Activated CD4-positive, CD25-positive, alpha-beta regulatory T cell (primary cell): ENCODE results near the gene NPAS2.

Experiments used
- DNase-seq, 4 experiments: peaks; one replicate each; lab custom pipeline; 2025; lab: John Stamatoyannopoulos, UW

NPAS2 gene

DNA sequence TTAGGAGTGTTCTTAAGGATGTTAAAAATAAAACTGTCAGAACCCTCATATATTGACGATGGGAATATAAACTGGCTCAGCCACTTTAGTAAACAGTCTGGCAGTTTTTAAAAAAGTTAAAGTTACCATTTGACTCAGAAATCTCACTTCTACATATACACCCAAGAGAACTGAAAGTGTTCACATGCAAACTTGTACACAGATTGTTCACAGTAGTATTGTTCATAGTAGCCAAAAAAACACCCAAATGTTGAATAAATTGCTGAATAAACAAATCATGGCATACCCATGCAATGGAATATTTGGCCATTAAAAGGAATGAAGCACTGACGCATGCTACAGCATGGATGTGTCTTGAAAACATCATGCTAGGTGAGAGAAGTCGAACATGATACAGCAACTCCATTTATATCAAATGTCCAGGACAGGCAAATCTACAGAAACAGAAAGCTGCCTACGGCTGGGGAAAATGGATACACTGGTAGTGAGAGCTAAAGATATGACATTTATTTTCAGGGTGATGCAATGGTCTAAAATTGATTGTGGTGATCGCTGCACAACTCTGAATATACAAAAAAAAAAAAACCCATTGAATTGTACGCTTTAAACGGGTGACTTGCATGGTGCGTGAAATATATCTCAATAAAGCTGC lies 192.2 kb downstream of the NPAS2 start:
- DNase-seq, result no peak

DNA sequence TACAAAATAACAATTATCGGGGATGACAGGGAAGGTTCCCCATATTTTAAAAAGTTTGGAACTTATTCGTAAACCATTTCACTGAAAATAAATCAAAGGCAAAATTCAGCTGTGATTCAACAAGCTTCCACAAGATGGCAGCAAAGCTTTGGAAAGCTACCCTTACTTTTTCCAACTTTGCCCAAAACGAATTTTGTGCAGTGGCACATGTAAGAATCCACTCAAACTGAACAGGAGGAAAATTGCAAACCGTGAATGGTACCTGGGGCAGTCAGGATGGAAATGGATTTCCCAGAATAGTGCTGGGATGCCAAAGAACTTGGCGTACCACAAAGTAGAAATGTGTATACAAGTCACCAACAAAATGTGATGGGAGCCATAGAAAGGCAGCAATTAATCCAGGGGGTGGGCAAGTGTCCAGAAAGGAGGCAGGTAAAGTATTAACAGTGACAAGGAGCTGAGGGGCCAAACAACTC lies 192.8 kb downstream of the NPAS2 start:
- DNase-seq, result no peak

DNA sequence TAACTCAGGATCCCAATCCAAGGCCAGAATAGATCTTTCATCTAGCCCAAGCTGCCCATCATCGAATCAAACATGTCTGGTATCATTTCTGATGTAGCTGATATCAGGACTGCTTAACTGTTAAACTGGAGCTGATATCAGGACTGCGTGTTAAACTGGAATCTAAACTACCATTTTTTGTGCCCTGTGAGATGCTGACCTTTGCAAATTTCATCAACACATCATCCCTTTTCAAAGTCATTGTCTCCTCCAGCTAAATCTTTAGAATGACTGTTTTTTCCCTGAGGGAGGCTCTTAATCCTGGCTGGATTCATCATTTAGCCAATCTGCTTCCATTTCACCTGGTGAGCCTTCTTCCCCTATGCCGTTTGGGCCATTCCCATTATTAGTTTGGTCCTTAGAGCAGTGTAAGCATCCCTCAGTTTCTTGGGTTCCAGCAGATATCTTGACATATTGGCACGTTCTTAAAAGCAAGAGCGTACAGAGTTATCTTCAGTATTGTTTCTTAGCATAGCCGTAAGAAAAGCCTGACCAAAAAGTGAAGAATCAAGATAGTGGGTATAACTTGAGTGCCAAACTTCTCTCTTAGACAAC lies 194.4 kb downstream of the NPAS2 start:
- DNase-seq, result no peak

DNA sequence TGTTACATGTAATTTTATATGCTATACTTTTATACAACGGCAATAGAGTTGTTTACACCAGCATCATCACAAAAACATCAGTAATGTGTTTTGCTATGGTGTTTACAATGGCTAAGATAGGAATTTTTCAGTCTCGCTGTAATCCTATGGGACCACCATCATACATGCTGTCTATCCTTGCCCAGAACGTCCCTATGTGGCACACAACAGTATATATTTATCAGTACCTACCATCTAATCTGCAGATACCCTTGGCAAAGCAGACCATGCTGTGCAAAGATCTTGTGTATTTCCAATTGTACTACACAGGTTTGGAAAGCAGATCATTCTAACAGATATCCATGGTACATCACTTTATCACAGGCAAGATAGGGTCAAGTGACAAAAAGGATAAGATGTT lies 197.4 kb downstream of the NPAS2 start:
- no peak for DNase-seq

DNA sequence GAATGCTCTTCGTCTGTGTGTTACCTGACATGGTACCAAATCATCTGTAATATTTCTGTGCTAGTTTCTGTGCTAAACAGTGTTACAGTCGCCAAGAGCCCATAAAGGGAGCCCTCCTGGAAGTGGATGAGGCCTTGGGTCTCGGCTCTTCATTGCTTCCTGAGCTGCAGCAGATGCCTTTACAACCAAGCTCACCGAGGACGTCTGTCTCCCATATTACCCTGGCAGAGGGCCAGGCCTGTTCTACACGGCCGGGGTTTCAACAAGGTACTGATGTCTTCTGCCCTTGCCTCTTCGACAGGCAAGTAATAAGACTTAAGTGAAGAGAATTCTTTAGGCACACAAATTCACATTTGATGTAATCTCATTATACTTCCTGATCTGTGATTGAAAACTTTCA lies 199.0 kb downstream of the NPAS2 start:
- no peak for DNase-seq

DNA sequence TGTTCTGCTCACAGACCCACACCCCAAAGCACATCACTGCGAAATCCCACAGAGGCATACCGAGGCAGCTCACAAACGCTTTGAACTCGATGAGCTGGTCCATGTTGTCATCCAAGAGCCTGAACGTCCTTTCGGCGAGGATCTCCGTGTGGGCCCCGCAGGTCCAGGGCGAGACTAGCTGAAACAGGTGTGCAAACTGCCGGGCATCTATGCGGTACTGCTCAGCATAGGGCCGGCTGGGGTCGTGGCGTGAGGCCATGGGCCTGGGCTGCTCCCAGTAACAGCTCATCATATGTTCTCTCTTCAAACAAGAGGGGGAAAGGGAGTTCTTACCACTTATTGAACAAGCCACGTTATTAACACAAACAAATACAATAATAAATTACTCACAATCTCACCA lies 202.3 kb downstream of the NPAS2 start:
- DNase-seq, result no peak

DNA sequence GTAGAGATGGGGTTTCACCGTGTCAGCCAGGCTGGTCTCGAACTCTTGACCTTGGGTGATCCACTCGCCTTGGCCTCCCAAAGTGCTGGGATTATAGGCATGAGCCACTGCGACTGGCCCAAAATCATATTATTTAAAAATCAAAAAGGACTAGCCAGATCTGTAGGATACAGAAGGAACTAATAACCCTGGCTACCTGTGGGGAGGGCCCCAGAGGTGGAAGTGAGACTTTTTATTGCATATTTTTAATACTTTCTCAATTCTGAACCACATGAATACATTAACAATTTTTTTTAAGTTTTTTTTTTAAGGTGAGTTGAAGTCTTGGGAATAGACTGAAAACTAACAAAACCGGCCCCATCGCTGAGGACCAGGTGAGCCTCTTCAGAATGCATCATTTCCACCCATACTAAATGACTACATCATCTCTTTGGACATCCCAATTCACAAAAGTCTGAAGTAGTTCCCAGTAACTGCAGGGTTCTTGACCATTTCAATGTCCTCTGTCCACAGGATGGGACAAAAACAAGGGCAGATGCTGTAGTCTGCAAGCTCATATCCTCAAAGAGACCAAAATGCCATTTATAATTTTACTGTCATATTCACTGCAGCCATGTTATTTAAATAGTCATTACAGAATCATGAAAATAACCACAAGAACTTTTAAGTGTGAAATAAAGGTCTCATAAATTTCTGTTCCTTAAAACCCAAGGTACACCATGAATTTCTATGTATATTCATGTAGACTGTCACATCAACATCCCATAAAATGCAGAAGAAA lies 203.6 kb downstream of the NPAS2 start:
- no peak for DNase-seq

GRCh38 chr2:101025561-101025960 lies 205.6 kb downstream of the NPAS2 start:
- DNase-seq, result no peak

DNA sequence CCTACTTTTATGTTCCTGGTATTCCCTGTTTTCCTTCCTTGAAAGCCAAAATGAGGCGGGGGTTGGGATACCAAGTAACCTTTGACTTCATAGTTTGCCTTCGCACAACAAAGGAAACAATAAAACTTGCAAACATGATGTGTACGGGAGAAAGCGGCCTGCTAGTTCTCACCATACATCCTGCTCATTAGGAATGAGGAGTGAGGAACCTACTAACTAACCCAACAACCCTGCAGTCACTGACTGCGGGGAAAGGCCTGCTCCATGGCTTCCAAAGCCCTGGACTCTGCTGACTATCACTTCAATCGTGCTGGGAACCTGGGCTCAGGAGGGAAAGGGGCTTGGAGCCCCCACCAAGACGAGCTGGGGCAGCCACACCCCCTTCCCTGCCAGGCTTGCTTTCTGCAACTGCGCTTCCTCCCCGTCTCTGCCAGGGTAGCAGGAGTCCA lies 206.3 kb downstream of the NPAS2 start:
- DNase-seq, result no peak

DNA sequence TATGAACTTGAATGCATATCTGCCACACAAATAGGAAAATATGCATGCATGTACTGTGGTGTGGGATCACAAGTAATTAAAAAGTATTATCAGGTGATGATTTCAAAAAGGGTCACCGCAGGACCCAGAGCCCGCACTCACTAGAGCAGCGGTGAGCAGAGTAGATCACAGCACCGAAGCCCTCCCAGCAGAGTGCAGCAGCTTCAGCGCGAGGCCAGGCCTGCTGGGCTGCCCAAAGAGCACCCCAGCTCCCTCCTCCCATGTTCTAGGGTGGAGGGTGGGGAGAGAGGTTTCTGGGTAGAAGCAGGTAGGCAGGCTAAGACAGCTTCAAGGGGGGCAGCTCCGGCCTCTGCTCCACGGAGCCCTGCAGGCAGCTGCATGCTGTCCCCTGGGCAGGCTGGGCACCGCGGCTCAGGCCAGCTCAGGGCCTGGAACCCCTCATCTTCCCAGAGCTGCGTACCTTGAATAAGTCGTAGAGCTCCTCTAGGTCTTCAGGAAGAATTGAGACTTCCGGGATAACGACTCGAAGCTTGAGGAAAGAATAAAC lies 207.1 kb downstream of the NPAS2 start:
- DNase-seq, result no peak

DNA sequence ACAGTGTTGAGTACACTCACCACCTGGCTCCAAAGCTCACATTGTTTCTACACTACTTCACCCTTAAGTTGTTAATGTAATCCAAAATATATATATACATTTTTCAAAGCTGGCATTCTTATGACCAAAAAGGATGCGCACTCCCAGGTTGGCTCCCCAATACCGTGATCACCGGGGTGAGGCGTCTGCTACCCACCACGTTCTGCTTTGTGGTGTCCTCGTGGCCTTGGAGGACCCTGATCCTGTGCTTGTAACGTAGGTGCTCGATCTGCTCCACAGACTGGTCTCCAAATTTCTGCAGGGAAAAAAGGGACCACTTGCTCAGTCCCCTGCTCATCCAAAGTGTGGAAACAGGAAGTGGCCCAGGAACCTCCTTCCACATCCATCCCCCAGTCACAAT lies 207.9 kb downstream of the NPAS2 start:
- no peak for DNase-seq

GRCh38 chr2:101030866-101031554 lies 211.1 kb downstream of the NPAS2 start:
- no peak for DNase-seq

GRCh38 chr2:101032084-101032776 lies 212.3 kb downstream of the NPAS2 start:
- no peak for DNase-seq

DNA sequence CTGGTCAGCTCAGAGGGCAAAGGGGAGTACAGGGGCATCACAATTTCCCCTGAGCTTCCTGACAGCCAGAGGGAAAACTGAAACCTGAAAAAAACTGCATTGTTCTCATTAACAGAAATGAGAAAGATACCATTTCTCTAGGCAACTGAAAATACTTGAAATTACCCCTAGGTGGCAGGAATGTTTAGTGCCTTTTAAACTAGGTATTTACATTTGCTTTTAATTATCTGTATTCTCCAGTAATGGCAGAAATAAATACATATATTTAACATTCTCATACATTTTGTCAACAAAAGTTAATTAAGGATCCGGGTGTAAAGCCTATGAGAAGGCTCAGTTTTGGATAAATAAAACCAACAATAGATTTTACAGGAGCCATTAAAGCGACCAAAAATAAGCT lies 216.6 kb downstream of the NPAS2 start:
- no peak for DNase-seq

GRCh38 chr2:101037161-101037755 lies 217.3 kb downstream of the NPAS2 start:
- DNase-seq, result no peak

- DNase-seq, result no peak
Observed at GRCh38 chr2:101038455-101039255, 218.7 kb downstream of the NPAS2 start.

DNA sequence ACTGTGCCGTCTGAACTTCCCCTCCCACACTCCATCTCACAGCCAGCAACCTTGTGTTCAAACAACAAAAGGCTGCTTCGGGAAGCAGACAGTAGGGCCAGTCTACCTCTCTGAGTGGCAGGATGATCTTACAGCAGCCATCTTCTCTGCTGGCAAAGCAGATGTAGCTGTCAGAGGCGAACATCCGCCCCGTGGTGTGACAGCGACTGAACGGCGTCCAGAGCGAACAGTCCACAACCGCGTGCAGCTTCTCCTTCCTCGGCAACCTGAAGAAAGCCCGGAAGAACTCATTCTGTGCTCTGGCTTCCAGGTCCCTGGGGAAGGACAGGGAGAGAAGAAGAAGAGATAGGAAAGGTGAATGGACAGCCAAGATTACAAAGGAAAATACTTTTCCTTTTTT lies 220.1 kb downstream of the NPAS2 start:
- DNase-seq, result no peak

GRCh38 chr2:101040761-101041160 lies 220.8 kb downstream of the NPAS2 start:
- DNase-seq, result no peak

DNA sequence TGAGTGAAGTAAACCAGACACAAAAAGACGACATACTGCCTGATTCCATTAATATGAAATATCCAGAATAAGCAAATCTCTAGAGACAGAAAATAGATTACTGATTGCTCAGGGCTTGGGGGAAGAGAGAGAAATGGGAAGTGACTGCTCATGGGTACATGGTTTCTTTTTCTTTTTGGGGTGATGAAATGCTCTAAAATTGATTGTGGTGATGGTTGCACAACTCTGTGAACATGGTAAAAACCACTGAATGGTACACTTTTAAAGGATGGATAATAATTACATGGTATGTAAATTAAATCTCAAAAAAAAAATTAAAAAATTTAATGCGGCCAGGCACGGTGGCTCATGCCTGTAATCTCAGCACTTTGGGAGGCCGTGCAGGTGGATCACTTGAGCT lies 221.5 kb downstream of the NPAS2 start:
- DNase-seq, result no peak

DNA sequence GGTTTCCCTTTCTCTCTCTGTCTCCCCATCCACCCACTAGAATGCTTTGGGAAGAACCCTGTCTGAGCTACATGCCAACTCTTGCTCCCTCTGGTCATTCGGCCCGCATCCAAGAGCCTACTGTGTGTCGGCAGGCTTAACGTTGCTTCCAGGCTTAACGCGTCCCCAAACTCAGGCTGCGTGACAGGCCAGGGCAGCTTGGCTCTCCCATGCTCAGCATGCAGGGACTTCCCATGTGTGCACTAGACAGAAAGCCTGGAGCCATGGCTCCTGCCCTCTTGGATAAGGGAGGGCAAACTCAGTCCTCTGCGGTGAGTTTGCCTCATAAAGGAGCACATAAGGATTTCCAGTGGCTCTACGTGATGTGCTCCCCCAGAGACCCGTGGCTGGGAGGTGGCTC lies 225.4 kb downstream of the NPAS2 start:
- no peak for DNase-seq
